Upper lobe of right lung (tissue), 1 donor: ENCODE measurements around the gene ZNF281. TPM values are rescaled to one million over a fixed set of nuclear protein-coding genes. Genes with fewer than 3 reads are reported as not detected.

ENCODE experiments used
- ATAC-seq: fragments of 200-7000 bp; cut with Tn5 transposase; one replicate; pipeline ENCODE4 v1.9.1; 2020; ENCODE audit warnings: mild to moderate bottlenecking, moderate library complexity
- DNase-seq: peaks from one replicate; pipeline ENCODE4 v3.0.0-alpha.2; 2020
- H3K27ac ChIP-seq: fragments of 200-600 bp; one replicate; pipeline ENCODE4 v1.8.0; 2022
- H3K27me3 ChIP-seq: fragments of 200-600 bp; one replicate; pipeline ENCODE4 v1.8.0; 2022; ENCODE audit warnings: mild to moderate bottlenecking
- H3K36me3 ChIP-seq: fragments of 200-600 bp; one replicate; pipeline ENCODE4 v1.8.0; 2022
- H3K4me1 ChIP-seq: fragments of 200-600 bp; one replicate; pipeline ENCODE4 v1.8.0; 2022
- H3K4me3 ChIP-seq: fragments of 200-600 bp; one replicate; pipeline ENCODE4 v1.8.0; 2022; ENCODE audit warnings: mild to moderate bottlenecking
- H3K9me3 ChIP-seq: fragments of 200-600 bp; one replicate; pipeline ENCODE4 v1.8.0; 2022
- intact Hi-C: fragments of 100-400 bp; cut with DNase I; formaldehyde crosslinking; loops from one replicate; pipeline ENCODE4 v1.11.0; 2022
- total RNA-seq: library from RNA; stranded (reverse); fragmentation: NEBNext Ultra II Directional; extraction: Animal tissue kit (Norgen Biotek cat#: 25700); gene quantifications from one replicate; pipeline ENCODE4 v1.2.1, GENCODE V29; 2021
- TF ChIP-seq, protein P1 (sequence below): fragments of 200-600 bp; IDR thresholded peaks from one replicate; pipeline ENCODE4 v1.8.0; 2022; ENCODE audit warnings: antibody characterized with exemption
- donor health status: DM: no; HTN: yes; CAD: no; lungs with severe emphysema.

Gene ZNF281
- total RNA-seq, 1 donor from 2014 or later = 19.5 TPM

GRCh38 chr1:200409203-200409760 lies 554 bp downstream of the ZNF281 start:
- ATAC-seq (peak; percentile 37), DNase-seq (peak; percentile 76)
- Histone ChIP-seq H3K9me3 (no peaks in the 10 kb centered on the region), H3K4me1 (peaks cover 49% of the 10 kb centered on the region), H3K27ac (peak overlapping the region; percentile 87), H3K27me3 (no peaks in the 10 kb centered on the region), H3K4me3 (peak overlapping the region; percentile 76), H3K36me3 (peaks cover 4% of the 10 kb centered on the region)
- intact Hi-C loops = no loop called here
- TF ChIP-seq, protein P1, sequence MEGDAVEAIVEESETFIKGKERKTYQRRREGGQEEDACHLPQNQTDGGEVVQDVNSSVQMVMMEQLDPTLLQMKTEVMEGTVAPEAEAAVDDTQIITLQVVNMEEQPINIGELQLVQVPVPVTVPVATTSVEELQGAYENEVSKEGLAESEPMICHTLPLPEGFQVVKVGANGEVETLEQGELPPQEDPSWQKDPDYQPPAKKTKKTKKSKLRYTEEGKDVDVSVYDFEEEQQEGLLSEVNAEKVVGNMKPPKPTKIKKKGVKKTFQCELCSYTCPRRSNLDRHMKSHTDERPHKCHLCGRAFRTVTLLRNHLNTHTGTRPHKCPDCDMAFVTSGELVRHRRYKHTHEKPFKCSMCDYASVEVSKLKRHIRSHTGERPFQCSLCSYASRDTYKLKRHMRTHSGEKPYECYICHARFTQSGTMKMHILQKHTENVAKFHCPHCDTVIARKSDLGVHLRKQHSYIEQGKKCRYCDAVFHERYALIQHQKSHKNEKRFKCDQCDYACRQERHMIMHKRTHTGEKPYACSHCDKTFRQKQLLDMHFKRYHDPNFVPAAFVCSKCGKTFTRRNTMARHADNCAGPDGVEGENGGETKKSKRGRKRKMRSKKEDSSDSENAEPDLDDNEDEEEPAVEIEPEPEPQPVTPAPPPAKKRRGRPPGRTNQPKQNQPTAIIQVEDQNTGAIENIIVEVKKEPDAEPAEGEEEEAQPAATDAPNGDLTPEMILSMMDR = no peak

DNA sequence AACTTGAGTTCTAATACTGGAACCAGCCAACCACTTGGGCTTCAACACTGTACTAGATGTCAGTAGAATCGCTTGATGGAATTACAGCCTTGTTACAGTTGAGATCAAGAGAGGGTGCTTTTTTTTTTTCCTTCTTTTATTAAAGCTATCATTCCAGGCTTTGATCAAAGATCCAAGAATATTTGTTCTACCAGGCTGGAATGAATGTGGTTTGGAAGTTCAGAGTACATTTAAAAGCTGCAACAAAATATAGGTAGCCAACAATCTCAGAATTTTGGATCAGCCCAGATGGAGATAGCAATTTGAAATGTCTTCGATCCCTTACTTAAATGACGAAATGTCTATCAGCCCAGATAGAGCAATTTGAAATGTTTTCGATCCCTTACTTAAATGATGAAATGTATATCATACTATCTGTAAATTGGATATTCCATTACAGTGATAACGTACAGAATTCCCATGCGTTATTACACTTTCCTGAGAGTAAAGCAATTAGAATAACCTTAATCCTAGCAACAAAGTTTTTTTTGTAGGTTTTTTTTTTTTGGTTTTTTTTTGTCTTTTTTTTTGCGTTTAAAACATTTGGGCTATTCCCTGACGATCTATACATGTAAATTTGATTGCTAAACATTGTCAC lies 3.6 kb downstream of the ZNF281 start:
- no peak overlapping the region for H3K27ac ChIP-seq
- no peaks in the 10 kb centered on the region for H3K27me3 ChIP-seq
- H3K4me3 ChIP-seq = no peak overlapping the region
- TF ChIP-seq, protein P1 = no peak
- H3K36me3 ChIP-seq = peaks cover 9% of the 10 kb centered on the region
- peaks cover 49% of the 10 kb centered on the region for H3K4me1 ChIP-seq
- no peaks in the 10 kb centered on the region for H3K9me3 ChIP-seq
- DNase-seq = no peak
- intact Hi-C loops = no loop called here
- no peak for ATAC-seq

GRCh38 chr1:200405264-200405663 lies 4.6 kb downstream of the ZNF281 start:
- intact Hi-C loops = no loop called here
- H3K4me3 ChIP-seq = no peak overlapping the region

GRCh38 chr1:200401708-200402107 lies 8.1 kb downstream of the ZNF281 start:
- H3K4me1 ChIP-seq = peaks cover 18% of the 10 kb centered on the region
- TF ChIP-seq, protein P1 = no peak
- no peaks in the 10 kb centered on the region for H3K9me3 ChIP-seq
- H3K27ac ChIP-seq = no peak overlapping the region
- H3K4me3 ChIP-seq = no peak overlapping the region
- H3K36me3 ChIP-seq = peaks cover 9% of the 10 kb centered on the region
- intact Hi-C loops = no loop called here
- DNase-seq = no peak
- no peaks in the 10 kb centered on the region for H3K27me3 ChIP-seq
- no peak for ATAC-seq

More at GRCh38 chr1:200405264-200405663, 4.6 kb downstream of the ZNF281 start:
- peaks cover 9% of the 10 kb centered on the region for H3K36me3 ChIP-seq
- H3K27ac ChIP-seq = no peak overlapping the region
- no peaks in the 10 kb centered on the region for H3K9me3 ChIP-seq
- H3K4me1 ChIP-seq = peaks cover 43% of the 10 kb centered on the region
- DNase-seq (no peak), ATAC-seq (no peak)
- TF ChIP-seq, protein P1 = no peak
- H3K27me3 ChIP-seq = no peaks in the 10 kb centered on the region

GRCh38 chr1:200401263-200401662 lies 8.6 kb downstream of the ZNF281 start:
- ATAC-seq = no peak
- no peak for DNase-seq
- Histone ChIP-seq H3K36me3 (peaks cover 9% of the 10 kb centered on the region), H3K27ac (no peak overlapping the region), H3K4me1 (peaks cover 14% of the 10 kb centered on the region), H3K4me3 (no peak overlapping the region), H3K9me3 (no peaks in the 10 kb centered on the region), H3K27me3 (no peaks in the 10 kb centered on the region)
- intact Hi-C loops = no loop called here
- TF ChIP-seq, protein P1 = no peak
